OCI-LY7 (cell line): ENCODE data around the gene CLEC16A.

Experiments used
- EZH2phosphoT487 ChIP-seq: fragments of 200-600 bp; sonication (generic); IDR thresholded peaks from 2 replicates; pipeline ENCODE4 v1.6.1; 2018; ENCODE audit warnings: low read depth, borderline replicate concordance, mild to moderate bottlenecking, mixed run types, antibody characterized with exemption, low read length, moderate library complexity, mixed read lengths
- TF ChIP-seq, protein P1 (sequence below): fragments of 200-600 bp; sonication (generic); conservative IDR thresholded peaks from 2 replicates; pipeline ENCODE4 v1.5.1; 2014; ENCODE audit warnings: mild to moderate bottlenecking, antibody characterized with exemption, low read length, moderate library complexity, mixed read lengths

GRCh38 chr16:10992112-10992511 is 47.7 kb downstream of the CLEC16A start:
- no peak for TF ChIP-seq EZH2phosphoT487
- TF ChIP-seq, protein P1, sequence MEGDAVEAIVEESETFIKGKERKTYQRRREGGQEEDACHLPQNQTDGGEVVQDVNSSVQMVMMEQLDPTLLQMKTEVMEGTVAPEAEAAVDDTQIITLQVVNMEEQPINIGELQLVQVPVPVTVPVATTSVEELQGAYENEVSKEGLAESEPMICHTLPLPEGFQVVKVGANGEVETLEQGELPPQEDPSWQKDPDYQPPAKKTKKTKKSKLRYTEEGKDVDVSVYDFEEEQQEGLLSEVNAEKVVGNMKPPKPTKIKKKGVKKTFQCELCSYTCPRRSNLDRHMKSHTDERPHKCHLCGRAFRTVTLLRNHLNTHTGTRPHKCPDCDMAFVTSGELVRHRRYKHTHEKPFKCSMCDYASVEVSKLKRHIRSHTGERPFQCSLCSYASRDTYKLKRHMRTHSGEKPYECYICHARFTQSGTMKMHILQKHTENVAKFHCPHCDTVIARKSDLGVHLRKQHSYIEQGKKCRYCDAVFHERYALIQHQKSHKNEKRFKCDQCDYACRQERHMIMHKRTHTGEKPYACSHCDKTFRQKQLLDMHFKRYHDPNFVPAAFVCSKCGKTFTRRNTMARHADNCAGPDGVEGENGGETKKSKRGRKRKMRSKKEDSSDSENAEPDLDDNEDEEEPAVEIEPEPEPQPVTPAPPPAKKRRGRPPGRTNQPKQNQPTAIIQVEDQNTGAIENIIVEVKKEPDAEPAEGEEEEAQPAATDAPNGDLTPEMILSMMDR: no peak
